ENCODE measurements around the gene ORM2. TPM values are rescaled to one million over a fixed set of nuclear protein-coding genes. Genes with fewer than 3 reads are reported as not detected.
A peak's percentile ranks its signal among the peaks of the same experiment; 100 is the strongest.

The ORM2 gene
- total and polyA plus RNA-seq, 2 experiments from 2014 or later = 0.76 TPM

DNA sequence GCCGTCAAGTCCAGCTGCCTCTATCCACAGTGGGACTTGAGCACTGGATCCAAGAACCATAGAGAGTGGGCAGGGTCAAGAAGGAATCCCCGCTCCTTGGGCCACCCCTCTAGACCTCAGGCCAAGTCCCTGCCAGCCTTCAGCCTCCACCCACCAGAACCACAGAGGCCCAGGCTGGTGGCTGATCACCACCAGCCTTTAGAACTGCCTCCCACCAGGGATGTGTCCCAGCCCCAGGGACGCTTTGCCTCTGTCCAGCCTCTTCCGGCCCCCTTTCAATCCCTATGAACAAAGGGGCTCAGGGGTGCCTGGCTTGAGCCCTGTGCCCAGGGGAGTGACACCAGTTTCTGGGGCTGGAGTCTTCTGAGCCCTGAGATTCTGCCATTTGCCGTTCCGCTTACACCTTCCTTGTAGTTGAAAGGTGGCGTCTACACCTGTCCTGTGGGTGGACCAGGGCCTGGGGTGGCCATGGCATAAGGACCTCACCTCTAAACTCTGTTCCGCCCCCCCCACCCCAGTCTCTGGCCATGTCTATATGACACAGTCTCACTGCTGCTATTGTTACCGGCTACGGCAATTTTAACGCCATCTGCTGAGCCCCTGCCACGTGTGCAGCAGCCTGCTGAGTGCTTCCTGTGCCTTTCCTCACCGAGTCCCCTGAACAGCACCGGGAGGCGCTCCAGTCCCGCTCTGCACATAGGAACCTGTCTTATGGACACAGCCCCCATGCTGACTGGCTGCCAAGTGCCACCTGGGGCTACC is 42.5 kb upstream of the ORM2 start:
- Histone ChIP-seq H3K27me3 (ENCODE audit: insufficient read depth) (no peaks in the 10 kb centered on the region), H4K20me1 (replicated peaks; ENCODE audit: insufficient read depth) (no peaks in the 10 kb centered on the region), H3K27ac (ENCODE audit: low read depth) (no peak overlapping the region), H3K36me3 (ENCODE audit: insufficient read depth) (0 out of 2 replicates have a peak, but pooled peaks cover 1% of the 10 kb centered on the region), H3K9me2 (ENCODE audit: insufficient read depth) (no peaks in the 10 kb centered on the region), H3K79me2 (replicated peaks; ENCODE audit: insufficient read depth) (no peaks in the 10 kb centered on the region), H3F3A (replicated peaks; ENCODE audit: low read depth) (no peaks in the 10 kb centered on the region), H3K4me1 (ENCODE audit: insufficient read depth) (peaks cover 7% of the 10 kb centered on the region), H3K4me3 (no peak overlapping the region), H2AFZ (no peak overlapping the region), H3K4me2 (no peak overlapping the region)
- H3K4me3 Mint-ChIP-seq = no peak overlapping the region
- DNase-seq (ENCODE audit: low spot score) (no peak), ATAC-seq (no peak)
- H3K4me1 Mint-ChIP-seq = peaks cover 23% of the 10 kb centered on the region
- H3K36me3 Mint-ChIP-seq (ENCODE audit: low read depth) = peaks cover 4% of the 10 kb centered on the region; the same call in 2 of the 3 replicates
- H3K9me3 Mint-ChIP-seq = no peaks in the 10 kb centered on the region; the same call in 2 of the 3 replicates
- TF ChIP-seq, protein P1, sequence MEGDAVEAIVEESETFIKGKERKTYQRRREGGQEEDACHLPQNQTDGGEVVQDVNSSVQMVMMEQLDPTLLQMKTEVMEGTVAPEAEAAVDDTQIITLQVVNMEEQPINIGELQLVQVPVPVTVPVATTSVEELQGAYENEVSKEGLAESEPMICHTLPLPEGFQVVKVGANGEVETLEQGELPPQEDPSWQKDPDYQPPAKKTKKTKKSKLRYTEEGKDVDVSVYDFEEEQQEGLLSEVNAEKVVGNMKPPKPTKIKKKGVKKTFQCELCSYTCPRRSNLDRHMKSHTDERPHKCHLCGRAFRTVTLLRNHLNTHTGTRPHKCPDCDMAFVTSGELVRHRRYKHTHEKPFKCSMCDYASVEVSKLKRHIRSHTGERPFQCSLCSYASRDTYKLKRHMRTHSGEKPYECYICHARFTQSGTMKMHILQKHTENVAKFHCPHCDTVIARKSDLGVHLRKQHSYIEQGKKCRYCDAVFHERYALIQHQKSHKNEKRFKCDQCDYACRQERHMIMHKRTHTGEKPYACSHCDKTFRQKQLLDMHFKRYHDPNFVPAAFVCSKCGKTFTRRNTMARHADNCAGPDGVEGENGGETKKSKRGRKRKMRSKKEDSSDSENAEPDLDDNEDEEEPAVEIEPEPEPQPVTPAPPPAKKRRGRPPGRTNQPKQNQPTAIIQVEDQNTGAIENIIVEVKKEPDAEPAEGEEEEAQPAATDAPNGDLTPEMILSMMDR (conservative IDR thresholded peaks at IDR 0.05; ENCODE audit: low read depth in 2 of 2) = 0 out of 4 replicates have a peak, but pooled peaks of 1 of the 2 experiments have one; percentile 15
- TF ChIP-seq NANOG (IDR thresholded peaks at IDR 0.05; ENCODE audit: borderline replicate concordance) = no peak
- no peak for TF ChIP-seq POLR2AphosphoS5 (IDR thresholded peaks at IDR 0.05; ENCODE audit: low read depth)
- TF ChIP-seq, protein P2, sequence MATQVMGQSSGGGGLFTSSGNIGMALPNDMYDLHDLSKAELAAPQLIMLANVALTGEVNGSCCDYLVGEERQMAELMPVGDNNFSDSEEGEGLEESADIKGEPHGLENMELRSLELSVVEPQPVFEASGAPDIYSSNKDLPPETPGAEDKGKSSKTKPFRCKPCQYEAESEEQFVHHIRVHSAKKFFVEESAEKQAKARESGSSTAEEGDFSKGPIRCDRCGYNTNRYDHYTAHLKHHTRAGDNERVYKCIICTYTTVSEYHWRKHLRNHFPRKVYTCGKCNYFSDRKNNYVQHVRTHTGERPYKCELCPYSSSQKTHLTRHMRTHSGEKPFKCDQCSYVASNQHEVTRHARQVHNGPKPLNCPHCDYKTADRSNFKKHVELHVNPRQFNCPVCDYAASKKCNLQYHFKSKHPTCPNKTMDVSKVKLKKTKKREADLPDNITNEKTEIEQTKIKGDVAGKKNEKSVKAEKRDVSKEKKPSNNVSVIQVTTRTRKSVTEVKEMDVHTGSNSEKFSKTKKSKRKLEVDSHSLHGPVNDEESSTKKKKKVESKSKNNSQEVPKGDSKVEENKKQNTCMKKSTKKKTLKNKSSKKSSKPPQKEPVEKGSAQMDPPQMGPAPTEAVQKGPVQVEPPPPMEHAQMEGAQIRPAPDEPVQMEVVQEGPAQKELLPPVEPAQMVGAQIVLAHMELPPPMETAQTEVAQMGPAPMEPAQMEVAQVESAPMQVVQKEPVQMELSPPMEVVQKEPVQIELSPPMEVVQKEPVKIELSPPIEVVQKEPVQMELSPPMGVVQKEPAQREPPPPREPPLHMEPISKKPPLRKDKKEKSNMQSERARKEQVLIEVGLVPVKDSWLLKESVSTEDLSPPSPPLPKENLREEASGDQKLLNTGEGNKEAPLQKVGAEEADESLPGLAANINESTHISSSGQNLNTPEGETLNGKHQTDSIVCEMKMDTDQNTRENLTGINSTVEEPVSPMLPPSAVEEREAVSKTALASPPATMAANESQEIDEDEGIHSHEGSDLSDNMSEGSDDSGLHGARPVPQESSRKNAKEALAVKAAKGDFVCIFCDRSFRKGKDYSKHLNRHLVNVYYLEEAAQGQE (IDR thresholded peaks at IDR 0.05; ENCODE audit: unreplicated experiment) = no peak
- H3K27me3 Mint-ChIP-seq (ENCODE audit: insufficient read depth, low read depth, poor library complexity) = no peaks in the 10 kb centered on the region
- no peak overlapping the region for H3K27ac Mint-ChIP-seq

DNA sequence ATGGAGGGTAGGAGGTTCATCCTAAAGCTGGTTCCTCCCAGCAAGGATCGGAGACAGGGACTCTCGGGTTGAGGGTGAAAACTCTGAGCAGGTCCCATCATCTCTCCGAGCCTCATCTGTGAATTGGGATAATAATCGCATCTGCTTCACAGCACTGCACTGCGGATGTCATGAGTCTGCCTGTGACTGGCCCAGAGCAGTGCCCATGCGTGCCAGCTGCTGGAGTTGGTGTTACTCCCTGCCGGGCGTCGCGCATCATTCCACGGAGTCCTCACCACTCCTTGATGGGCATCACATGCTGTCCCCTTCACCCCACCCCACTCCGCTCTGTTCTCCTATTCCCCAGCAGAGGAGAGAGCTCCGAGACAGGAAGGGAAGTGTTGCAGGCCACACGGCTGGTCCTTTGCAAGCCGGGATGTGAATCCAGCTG is 41.9 kb upstream of the ORM2 start:
- Mint-ChIP-seq H3K4me1 (peaks cover 23% of the 10 kb centered on the region), H3K36me3 (ENCODE audit: low read depth) (peaks cover 8% of the 10 kb centered on the region), H3K4me3 (no peak overlapping the region), H3K9me3 (no peaks in the 10 kb centered on the region; the same call in 2 of the 3 replicates), H3K27me3 (ENCODE audit: insufficient read depth, low read depth, poor library complexity) (no peaks in the 10 kb centered on the region), H3K27ac (peak overlapping the region; percentile 81; the same call in 1 of the 2 replicates)
- Histone ChIP-seq H3K4me1 (ENCODE audit: insufficient read depth) (peaks cover 7% of the 10 kb centered on the region), H3K36me3 (ENCODE audit: insufficient read depth) (peaks cover 7% of the 10 kb centered on the region; the same call in 1 of the 2 replicates), H3K79me2 (replicated peaks; ENCODE audit: insufficient read depth) (no peaks in the 10 kb centered on the region), H3K9me2 (ENCODE audit: insufficient read depth) (no peaks in the 10 kb centered on the region), H3F3A (replicated peaks; ENCODE audit: low read depth) (no peaks in the 10 kb centered on the region), H4K20me1 (replicated peaks; ENCODE audit: insufficient read depth) (no peaks in the 10 kb centered on the region), H3K27ac (ENCODE audit: low read depth) (no peak overlapping the region), H3K27me3 (ENCODE audit: insufficient read depth) (no peaks in the 10 kb centered on the region), H2AFZ (no peak overlapping the region), H3K4me3 (no peak overlapping the region), H3K4me2 (no peak overlapping the region)
- ATAC-seq (no peak; the same call in 2 of the 3 replicates), DNase-seq (ENCODE audit: low spot score) (no peak)
- TF ChIP-seq JUNB (IDR thresholded peaks at IDR 0.05; ENCODE audit: unreplicated experiment) (no peak), POLR2AphosphoS5 (IDR thresholded peaks at IDR 0.05; ENCODE audit: low read depth) (no peak), STAT1 (IDR thresholded peaks at IDR 0.05; ENCODE audit: unreplicated experiment) (no peak), ZNF331 (CRISPR knock-in tag; IDR thresholded peaks at IDR 0.05; ENCODE audit: low read depth) (no peak), EZH2phosphoT487 (IDR thresholded peaks at IDR 0.05; ENCODE audit: unreplicated experiment) (no peak), CREB1 (CRISPR knock-in tag; IDR thresholded peaks at IDR 0.05; ENCODE audit: low read depth) (no peak)
- TF ChIP-seq, protein P3, sequence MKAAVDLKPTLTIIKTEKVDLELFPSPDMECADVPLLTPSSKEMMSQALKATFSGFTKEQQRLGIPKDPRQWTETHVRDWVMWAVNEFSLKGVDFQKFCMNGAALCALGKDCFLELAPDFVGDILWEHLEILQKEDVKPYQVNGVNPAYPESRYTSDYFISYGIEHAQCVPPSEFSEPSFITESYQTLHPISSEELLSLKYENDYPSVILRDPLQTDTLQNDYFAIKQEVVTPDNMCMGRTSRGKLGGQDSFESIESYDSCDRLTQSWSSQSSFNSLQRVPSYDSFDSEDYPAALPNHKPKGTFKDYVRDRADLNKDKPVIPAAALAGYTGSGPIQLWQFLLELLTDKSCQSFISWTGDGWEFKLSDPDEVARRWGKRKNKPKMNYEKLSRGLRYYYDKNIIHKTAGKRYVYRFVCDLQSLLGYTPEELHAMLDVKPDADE (IDR thresholded peaks at IDR 0.05) = no peak
